HG02970 (cell line): Measurements from ENCODE around the gene CHKA.
A peak's percentile ranks its signal among the peaks of the same experiment; 100 is the strongest.

Source experiments
- ATAC-seq: cut with Tn5 transposase; IDR thresholded peaks from one replicate; pipeline ENCODE4 v1.9.1; 2021; ENCODE audit warnings: mild to moderate bottlenecking, moderate library complexity, moderate number of reproducible peaks; ENCODE audit not compliant: unreplicated experiment, low FRiP score

CHKA gene

GRCh38 chr11:68121067-68121899 is at the start of gene CHKA:
Gene CHKA (minus strand): TSS chr11:68121388. CDS start chr11:68121177, 211 bp downstream.
- ATAC-seq: peak; percentile 85

- ATAC-seq: no peak
Measured at GRCh38 chr11:68169442-68169841, 48.3 kb upstream of the CHKA start.

- no peak for ATAC-seq
Measured at GRCh38 chr11:68168694-68169093, 47.5 kb upstream of the CHKA start.

DNA sequence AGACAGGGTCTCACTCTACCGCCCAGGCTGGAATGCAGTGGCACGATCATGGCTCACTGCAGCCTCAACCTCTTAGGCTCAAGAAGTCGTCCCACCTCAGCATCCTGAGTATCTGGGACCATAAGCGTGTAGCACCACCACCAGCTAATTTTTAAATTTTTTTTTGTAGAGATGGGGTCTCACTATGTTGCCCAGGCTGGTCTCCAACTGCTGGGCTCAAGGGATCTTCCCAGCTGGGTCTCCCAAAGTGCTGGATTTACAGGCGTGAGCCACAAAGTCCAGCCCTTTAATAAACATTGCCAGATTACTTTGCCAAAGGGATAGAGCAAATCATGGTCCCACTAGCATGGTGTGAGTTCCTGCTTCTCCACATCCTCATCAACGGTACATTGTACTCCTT is 46.3 kb upstream of the CHKA start:
- no peak for ATAC-seq

DNA sequence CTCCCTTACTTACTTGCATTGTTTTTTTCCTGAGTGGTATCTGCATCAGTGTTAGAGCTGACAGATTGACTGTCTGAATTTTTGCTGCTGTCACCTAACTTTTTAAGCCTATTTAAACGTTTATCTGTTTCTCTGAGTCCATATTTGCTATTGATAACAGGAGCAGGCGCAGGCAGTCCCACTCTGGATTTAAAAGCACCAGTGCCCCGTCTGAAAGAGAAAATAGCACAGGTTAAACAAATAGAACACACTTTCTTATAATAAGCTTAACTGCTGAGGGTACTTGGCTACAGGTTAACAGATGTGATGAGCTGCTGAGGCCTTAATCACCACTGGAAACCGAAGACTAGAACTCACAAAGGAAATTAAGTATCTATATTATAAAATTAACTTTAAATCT is 45.8 kb upstream of the CHKA start:
- no peak for ATAC-seq

GRCh38 chr11:68165601-68166000 is 44.4 kb upstream of the CHKA start:
- no peak for ATAC-seq

DNA sequence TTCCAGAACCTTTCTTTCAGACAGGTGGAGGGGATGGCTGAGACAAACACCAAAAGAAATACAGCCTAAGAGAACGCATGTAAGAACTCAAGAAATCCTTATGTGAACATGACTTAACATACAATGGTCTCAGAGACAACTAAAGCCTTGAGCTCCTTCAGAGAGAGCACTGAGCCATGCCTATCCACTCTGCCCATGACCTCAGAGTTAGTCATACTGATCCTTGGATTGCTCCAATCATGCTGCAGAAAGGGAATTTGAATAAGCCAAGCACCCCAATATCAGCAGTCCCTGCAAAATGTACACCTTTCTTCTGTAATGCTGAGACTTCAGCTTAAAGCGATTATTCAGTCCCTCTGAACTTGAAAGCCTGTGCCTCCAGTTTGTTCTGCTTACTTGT is 43.2 kb upstream of the CHKA start:
- no peak for ATAC-seq

GRCh38 chr11:68163691-68164090 is 42.5 kb upstream of the CHKA start:
- ATAC-seq: no peak

GRCh38 chr11:68160100-68160695 is 39.0 kb upstream of the CHKA start:
- ATAC-seq: no peak

DNA sequence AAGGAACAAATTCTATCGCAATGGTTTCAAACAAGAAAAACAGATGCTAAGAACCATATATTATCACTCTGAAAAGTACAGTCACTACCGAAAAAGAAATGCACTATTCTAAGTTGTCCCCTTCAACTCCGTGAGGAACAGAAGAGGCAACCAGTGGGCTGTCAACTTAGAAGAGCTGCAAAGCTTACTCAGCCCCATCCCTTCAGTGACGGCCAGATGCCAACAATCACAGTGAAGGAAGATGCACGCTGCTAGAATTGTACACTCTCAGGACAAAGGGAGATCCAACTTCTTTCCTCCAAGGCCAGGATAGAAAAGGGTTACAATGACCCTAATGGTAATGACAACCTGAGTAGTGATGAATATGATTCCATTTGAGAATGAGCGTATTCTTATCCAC is 38.5 kb upstream of the CHKA start:
- no peak for ATAC-seq

GRCh38 chr11:68159161-68159560 is 38.0 kb upstream of the CHKA start:
- no peak for ATAC-seq

GRCh38 chr11:68158580-68158979 is 37.4 kb upstream of the CHKA start:
- no peak for ATAC-seq

- ATAC-seq: no peak
Measured at GRCh38 chr11:68153742-68154141, 32.6 kb upstream of the CHKA start.

GRCh38 chr11:68150037-68150436 is 28.8 kb upstream of the CHKA start:
- ATAC-seq: no peak

DNA sequence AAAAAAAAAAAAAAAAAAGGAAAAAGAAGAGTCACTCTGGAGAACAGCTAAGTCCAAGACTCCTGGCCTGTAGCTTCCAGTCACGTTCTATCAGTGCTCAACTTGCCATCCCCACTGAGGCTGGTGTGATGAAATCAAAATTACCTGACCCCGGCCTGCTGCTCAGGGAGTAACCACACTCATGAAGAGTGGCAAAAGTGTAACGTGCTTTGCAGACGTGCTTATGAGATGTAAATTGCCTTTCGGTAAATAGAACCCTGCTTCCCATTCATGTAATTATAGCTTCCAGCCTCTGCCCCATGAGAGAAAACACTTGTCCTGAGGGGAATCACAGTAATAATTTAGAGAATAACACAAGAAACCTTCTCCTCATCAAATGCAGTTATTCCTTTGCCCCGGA is 28.2 kb upstream of the CHKA start:
- no peak for ATAC-seq

DNA sequence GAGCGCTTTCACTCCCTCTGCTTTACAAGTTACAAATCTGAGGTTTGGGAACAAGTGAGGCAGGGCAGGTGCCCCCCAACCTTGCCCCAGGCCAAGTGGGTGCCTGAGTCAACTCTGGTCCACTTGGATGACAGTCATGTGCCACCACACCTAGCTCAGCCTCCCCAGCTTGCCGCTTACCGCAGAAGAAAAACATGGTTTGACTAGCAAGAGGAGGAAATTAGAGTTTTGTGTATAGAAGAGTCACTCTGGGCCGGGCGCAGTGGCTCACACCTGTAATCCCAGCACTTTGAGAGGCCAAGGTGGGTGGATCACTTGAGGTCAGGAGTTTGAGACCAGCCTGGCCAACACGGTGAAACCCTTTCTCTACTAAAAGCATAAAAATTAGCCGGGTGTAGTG is 27.7 kb upstream of the CHKA start:
- ATAC-seq: no peak

- ATAC-seq: no peak
Measured at GRCh38 chr11:68148071-68148805, 27.1 kb upstream of the CHKA start.

- no peak for ATAC-seq
Measured at GRCh38 chr11:68146704-68147474, 25.7 kb upstream of the CHKA start.

DNA sequence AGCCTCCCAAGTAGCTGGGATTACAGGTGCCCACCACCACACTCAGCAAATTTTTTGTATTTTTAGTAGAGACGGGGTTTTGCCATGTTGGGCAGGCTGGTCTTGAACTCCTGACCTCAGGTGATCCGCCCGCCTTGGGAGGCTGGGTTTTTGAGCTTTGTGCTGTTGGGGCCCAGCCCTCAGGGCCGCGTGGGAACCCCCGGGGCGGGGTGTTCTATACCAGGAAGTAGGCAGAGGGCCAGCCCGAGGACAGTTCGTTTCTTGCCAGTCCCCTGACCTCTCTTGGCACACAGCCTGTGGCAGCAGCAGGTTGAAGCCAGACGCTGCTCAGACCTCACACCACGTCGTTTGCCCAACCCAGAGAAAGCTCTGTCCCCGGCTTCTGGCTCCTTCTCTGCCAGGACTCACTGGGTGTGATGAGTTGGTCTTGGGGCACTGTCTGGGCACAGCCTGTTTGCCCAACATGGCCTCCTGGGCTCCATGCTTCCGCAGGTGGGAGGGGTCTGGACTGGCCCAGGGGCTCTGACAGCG is 24.9 kb upstream of the CHKA start:
- no peak for ATAC-seq

GRCh38 chr11:68145120-68145866 is 24.1 kb upstream of the CHKA start:
- ATAC-seq: no peak
